ENCODE results near the gene ACOXL. TPM values are rescaled to one million over a fixed set of nuclear protein-coding genes. Genes with fewer than 3 reads are reported as not detected.

ACOXL gene
- polyA plus RNA-seq, 3 donors from 2014 or later, result not detected

- peaks cover 14 to 18% of the 10 kb centered on the region in 2 donors for H3K4me1 Mint-ChIP-seq
Observed at GRCh38 chr2:110731064-110731463, 1.3 kb upstream of the ACOXL start.

DNA sequence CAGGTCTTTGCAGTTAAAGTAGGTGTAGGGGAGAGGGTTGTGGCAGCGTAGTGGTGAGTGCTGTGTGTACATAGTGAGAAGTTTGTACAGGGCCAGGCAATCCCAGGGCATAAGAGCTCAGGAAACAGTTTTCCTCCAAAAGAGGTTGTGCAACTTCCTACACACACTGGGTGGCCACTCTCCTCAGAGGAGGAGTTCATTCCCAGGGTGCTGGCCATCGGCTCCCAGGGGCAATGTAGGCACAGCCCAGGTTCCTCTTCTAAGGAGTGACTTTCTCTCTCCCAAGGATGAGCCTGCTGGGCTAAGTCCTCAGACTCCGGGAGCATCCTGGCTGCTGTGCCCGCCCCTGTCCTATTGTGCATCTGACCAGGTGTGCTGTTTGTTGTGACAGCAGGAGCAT, 3.0 kb downstream of the ACOXL start:
- no peak overlapping the region for H3K27ac Mint-ChIP-seq
- H3K36me3 Mint-ChIP-seq, result peaks cover 0 to 5% (median 5%) of the 10 kb centered on the region in 3 donors
- no peaks in the 10 kb centered on the region for H3K9me3 Mint-ChIP-seq
- H3K4me1 Mint-ChIP-seq, result peaks cover 14 to 18% of the 10 kb centered on the region in 2 donors
- no peak overlapping the region for H3K4me3 Mint-ChIP-seq
- H3K27me3 Mint-ChIP-seq (ENCODE audit: low read depth in 3 of 3), result peaks cover 19 to 42% (median 28%) of the 10 kb centered on the region in 3 donors
- no peak for DNase-seq

More at GRCh38 chr2:110731064-110731463, 1.3 kb upstream of the ACOXL start:
- peaks cover 0 to 5% (median 0%) of the 10 kb centered on the region in 3 donors for H3K36me3 Mint-ChIP-seq
- H3K27me3 Mint-ChIP-seq (ENCODE audit: low read depth in 3 of 3), result peaks cover 18 to 28% (median 21%) of the 10 kb centered on the region in 3 donors
- no peaks in the 10 kb centered on the region for H3K9me3 Mint-ChIP-seq
- H3K27ac Mint-ChIP-seq, result no peak overlapping the region
- peak overlapping the region in 4 of 5 donors; percentile 16 to 52 (median 24) for H3K4me3 Mint-ChIP-seq
- DNase-seq, result no peak

DNA sequence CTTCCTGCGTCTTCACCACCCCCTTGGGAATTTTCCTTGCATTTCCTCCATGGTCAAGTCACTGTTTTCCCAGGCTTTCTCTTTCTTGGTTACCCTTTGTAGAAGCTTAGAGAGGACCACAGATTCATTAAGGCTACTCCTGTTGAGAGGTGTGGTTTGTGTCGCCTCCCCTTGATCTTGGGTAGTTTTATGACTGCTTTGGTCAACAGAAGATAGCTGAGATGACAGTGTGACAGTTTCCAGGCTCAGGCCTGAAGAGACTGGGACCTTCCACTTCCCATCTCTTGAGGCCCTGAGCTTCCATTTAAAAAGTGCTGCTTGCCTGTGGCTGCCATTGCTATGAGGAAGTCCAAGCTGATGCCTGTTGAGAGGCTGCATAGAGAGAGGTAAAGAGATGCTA, 5.4 kb downstream of the ACOXL start:
- peaks cover 8 to 9% of the 10 kb centered on the region in 2 donors for H3K4me1 Mint-ChIP-seq
- H3K4me3 Mint-ChIP-seq, result no peak overlapping the region
- peaks cover 0 to 5% (median 0%) of the 10 kb centered on the region in 3 donors for H3K36me3 Mint-ChIP-seq
- no peak overlapping the region for H3K27ac Mint-ChIP-seq
- H3K27me3 Mint-ChIP-seq (ENCODE audit: low read depth in 3 of 3), result peaks cover 16 to 32% (median 19%) of the 10 kb centered on the region in 3 donors
- no peak for DNase-seq
- H3K9me3 Mint-ChIP-seq, result no peaks in the 10 kb centered on the region

DNA sequence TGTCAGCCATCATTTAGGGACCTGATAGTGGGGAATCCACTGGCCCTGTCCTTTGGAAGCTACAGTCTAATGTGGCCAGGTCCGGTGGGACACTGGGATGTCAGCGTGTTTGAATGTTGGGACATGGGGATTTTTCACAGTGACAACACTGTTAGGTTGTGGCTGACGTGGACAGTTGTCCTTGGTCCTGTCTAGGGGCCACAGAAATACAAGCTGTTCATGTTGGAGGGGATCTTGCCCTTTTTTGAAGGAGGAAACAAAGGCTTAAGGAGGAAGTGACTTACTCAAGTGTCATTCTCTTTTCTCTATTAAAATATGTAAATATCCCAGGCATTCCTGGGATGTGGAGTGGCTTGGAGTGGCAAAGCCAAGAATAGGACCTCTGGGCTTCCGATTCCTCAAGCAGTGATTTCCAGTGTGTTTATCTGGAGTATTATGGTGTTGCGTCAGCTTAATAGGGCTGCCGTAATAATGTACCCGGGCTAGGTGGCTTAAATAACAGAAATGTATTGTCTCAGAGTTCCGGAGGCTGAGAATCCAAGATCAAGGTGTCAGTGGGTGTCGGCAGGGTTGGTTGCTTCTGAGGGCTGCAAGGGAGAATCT, 8.5 kb downstream of the ACOXL start:
- H3K27me3 Mint-ChIP-seq (ENCODE audit: low read depth in 3 of 3), result peaks cover 12 to 21% (median 17%) of the 10 kb centered on the region in 3 donors
- H3K9me3 Mint-ChIP-seq, result no peaks in the 10 kb centered on the region
- H3K27ac Mint-ChIP-seq, result no peak overlapping the region
- H3K4me3 Mint-ChIP-seq, result no peak overlapping the region
- no peaks in the 10 kb centered on the region for H3K4me1 Mint-ChIP-seq
- DNase-seq, result no peak
- H3K36me3 Mint-ChIP-seq, result peaks cover 0 to 5% (median 0%) of the 10 kb centered on the region in 3 donors

- no peaks in the 10 kb centered on the region for H3K9me3 Mint-ChIP-seq
- DNase-seq, result no peak
- no peak overlapping the region for H3K4me3 Mint-ChIP-seq
- peaks cover 11 to 19% (median 16%) of the 10 kb centered on the region in 3 donors for H3K27me3 Mint-ChIP-seq (ENCODE audit: low read depth in 3 of 3)
- H3K27ac Mint-ChIP-seq, result no peak overlapping the region
- peaks cover 0 to 5% (median 0%) of the 10 kb centered on the region in 3 donors for H3K36me3 Mint-ChIP-seq
- H3K4me1 Mint-ChIP-seq, result no peaks in the 10 kb centered on the region
Observed at GRCh38 chr2:110741491-110741980, 9.2 kb downstream of the ACOXL start.

GRCh38 chr2:110742412-110742811, 10.0 kb downstream of the ACOXL start:
- H3K9me3 Mint-ChIP-seq, result no peaks in the 10 kb centered on the region
- peaks cover 0 to 5% (median 0%) of the 10 kb centered on the region in 3 donors for H3K36me3 Mint-ChIP-seq
- peaks cover 4 to 14% (median 13%) of the 10 kb centered on the region in 3 donors for H3K27me3 Mint-ChIP-seq (ENCODE audit: low read depth in 3 of 3)
- no peak overlapping the region for H3K27ac Mint-ChIP-seq
- peaks cover 0 to under 1% of the 10 kb centered on the region in 2 donors for H3K4me1 Mint-ChIP-seq
- H3K4me3 Mint-ChIP-seq, result no peak overlapping the region
- DNase-seq, result no peak

DNA sequence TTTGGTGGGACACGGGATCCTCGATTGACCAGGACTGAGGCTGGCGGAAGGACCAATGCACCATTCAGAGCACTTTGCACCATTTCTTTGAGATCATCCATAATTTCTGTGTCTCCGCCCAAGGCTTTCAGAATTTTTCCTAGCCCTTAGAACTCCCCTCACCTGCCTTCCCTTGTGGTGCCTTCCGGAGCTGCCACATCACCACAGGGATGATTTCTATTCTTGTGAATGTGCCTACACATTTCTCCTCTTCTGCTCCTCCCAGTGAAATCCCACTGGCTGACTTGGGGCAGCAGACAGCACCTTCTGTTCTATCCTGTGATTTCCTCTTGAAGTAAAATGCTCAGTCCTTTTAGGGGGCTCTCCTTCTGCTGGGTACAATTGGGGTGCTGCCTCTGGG, 11.2 kb downstream of the ACOXL start:
- H3K27ac Mint-ChIP-seq, result no peak overlapping the region
- no peaks in the 10 kb centered on the region for H3K9me3 Mint-ChIP-seq
- DNase-seq, result no peak
- H3K27me3 Mint-ChIP-seq (ENCODE audit: low read depth in 3 of 3), result peaks cover 6 to 18% (median 13%) of the 10 kb centered on the region in 3 donors
- H3K4me3 Mint-ChIP-seq, result no peak overlapping the region
- peaks cover 0 to 5% (median 0%) of the 10 kb centered on the region in 3 donors for H3K36me3 Mint-ChIP-seq
- H3K4me1 Mint-ChIP-seq, result peaks cover 10 to 12% of the 10 kb centered on the region in 2 donors

DNA sequence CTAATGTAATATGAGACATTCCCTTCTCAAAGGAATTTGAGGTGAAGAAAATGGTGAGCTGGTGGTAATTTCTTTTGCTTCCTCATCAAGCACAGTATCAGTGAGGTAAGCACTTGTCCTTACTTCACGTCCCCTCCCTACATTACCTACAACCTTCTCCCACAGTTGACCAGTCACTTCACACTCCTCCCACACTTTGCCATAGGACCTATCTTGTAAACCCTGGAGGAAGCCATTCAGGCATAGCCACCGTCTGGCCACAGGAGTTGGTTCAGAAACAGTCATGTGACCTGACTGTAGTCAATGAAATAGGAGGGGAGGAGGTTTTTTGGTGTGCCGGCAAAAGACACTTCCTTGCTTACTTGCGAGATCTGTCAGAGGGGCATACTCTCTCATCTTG, 12.1 kb downstream of the ACOXL start:
- Mint-ChIP-seq H3K4me3 (no peak overlapping the region), H3K36me3 (no peaks in the 10 kb centered on the region), H3K27ac (no peak overlapping the region), H3K27me3 (ENCODE audit: low read depth in 3 of 3) (peaks cover 6 to 18% (median 11%) of the 10 kb centered on the region in 3 donors), H3K9me3 (no peaks in the 10 kb centered on the region), H3K4me1 (peaks cover 12 to 16% of the 10 kb centered on the region in 2 donors)
- DNase-seq, result no peak

- DNase-seq, result no peak
- Mint-ChIP-seq H3K36me3 (no peaks in the 10 kb centered on the region), H3K9me3 (no peaks in the 10 kb centered on the region), H3K4me3 (no peak overlapping the region), H3K4me1 (peaks cover 14 to 16% of the 10 kb centered on the region in 2 donors), H3K27ac (no peak overlapping the region), H3K27me3 (ENCODE audit: low read depth in 3 of 3) (peaks cover 6 to 18% (median 11%) of the 10 kb centered on the region in 3 donors)
Observed at GRCh38 chr2:110745048-110745447, 12.7 kb downstream of the ACOXL start.

DNA sequence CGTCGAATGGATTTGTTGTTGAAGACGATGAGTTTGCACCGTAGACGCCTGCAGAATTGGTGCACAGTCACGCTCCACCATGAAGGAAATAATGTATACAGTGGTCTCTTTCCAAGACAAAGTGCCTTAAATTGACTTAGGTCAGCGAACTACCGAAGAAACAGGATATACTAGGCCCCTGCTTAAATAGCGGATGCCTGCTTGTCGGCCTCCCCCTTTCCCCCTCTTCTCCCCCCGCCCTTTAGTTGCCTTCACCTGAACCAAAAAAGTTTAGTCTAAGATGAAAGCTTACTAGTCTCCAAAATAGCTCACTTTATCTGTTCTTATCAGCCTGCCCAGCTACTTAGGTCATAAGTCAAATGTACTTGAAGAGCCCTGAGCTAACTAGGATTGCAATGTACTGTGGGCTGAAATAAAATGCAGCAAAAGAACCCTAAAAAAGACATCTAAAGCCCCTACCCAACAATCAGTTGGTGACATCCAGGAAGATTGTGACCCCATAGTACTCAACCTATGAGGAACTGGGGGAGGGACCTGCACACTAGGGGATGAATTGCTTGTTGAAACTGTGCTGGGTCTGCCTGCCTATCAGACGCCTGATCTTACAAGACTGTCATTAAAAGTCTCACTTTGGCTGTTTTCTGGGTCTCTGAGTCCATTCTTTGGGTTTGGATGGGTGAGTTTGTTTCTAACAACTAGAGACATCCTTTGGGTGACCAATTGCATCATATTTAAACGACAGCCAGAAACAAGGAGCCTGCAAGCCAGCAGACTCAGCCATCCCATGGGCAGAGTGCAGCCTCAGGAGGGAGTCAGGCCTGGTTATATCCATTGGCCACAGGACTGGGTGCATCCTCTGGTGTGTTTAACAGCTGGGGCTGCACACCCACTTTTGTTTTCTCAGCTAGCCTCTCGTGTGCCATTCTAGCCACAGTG, 14.5 kb downstream of the ACOXL start:
- no peaks in the 10 kb centered on the region for H3K9me3 Mint-ChIP-seq
- H3K27ac Mint-ChIP-seq, result no peak overlapping the region
- H3K27me3 Mint-ChIP-seq (ENCODE audit: low read depth in 3 of 3), result peaks cover 6 to 15% (median 11%) of the 10 kb centered on the region in 3 donors
- H3K4me3 Mint-ChIP-seq, result no peak overlapping the region
- H3K36me3 Mint-ChIP-seq, result no peaks in the 10 kb centered on the region
- no peak for DNase-seq
- H3K4me1 Mint-ChIP-seq, result peaks cover 14 to 16% of the 10 kb centered on the region in 2 donors

- Mint-ChIP-seq H3K27me3 (ENCODE audit: low read depth in 3 of 3) (peaks cover 6 to 14% (median 11%) of the 10 kb centered on the region in 3 donors), H3K27ac (no peak overlapping the region), H3K9me3 (no peaks in the 10 kb centered on the region)
Observed at GRCh38 chr2:110747522-110748488, 15.4 kb downstream of the ACOXL start.

DNA sequence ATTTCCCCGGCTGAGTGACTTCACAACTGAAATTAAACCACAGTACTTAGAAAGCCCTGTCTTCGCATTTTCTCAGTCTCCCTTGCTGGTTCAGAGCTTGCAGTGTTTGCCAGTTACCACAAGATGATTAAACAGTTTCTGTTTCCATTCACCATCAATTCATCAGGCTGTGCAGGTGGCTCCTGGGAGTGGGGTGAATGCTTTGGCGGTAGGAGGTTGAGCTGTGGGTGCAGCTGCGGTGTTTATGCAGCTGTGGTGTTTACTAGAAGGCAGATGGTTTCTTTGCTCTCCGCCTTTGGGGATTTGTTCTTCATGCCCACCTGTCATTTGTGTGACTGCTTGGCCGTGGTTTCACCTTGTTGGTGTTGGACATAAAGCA, 16.1 kb downstream of the ACOXL start:
- H3K36me3 Mint-ChIP-seq, result no peaks in the 10 kb centered on the region
- H3K27ac Mint-ChIP-seq, result no peak overlapping the region
- peak; percentile 21 to 39 (median 26) for DNase-seq
- H3K27me3 Mint-ChIP-seq (ENCODE audit: low read depth in 3 of 3), result peaks cover 6 to 11% (median 11%) of the 10 kb centered on the region in 3 donors
- H3K9me3 Mint-ChIP-seq, result no peaks in the 10 kb centered on the region
- peaks cover 14 to 16% of the 10 kb centered on the region in 2 donors for H3K4me1 Mint-ChIP-seq
- H3K4me3 Mint-ChIP-seq, result peak overlapping the region; percentile 1 to 58 (median 44)

More at GRCh38 chr2:110747522-110748488, 15.4 kb downstream of the ACOXL start:
- Mint-ChIP-seq H3K36me3 (no peaks in the 10 kb centered on the region), H3K4me1 (peaks cover 14 to 16% of the 10 kb centered on the region in 2 donors), H3K4me3 (peak overlapping the region in 3 of 5 donors; percentile 44 to 58 (median 57))
- no peak for DNase-seq

DNA sequence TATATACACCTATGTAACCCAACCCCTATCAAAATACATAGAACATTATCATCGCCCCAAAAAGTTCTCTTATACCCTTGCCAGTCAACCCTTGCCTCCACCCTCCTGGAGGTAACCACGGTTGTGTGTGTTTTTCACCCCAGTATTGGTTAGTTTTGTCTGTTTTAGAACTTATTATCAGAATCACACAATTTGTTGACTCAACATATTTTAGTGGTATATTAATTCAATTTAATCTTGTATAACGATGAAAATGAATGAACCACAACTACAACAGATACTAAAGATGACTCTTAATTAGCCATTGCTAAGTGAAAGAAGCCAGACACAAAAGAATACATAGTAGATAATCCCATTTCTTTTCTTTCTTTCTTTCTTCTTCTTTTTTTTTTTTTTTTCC, 19.3 kb downstream of the ACOXL start:
- Mint-ChIP-seq H3K9me3 (no peaks in the 10 kb centered on the region), H3K36me3 (no peaks in the 10 kb centered on the region), H3K27me3 (ENCODE audit: low read depth in 3 of 3) (peaks cover 3 to 5% (median 4%) of the 10 kb centered on the region in 3 donors), H3K4me3 (no peak overlapping the region), H3K27ac (no peak overlapping the region), H3K4me1 (peaks cover 14 to 16% of the 10 kb centered on the region in 2 donors)
- no peak for DNase-seq
